Fibroblast of skin of left quadriceps (primary cell): ENCODE measurements around the gene SIK3.
"Not testable (repeated sequence)": the region's sequence is repeated elsewhere in the genome, so short reads cannot be mapped to it uniquely, and the experiment has no call there.

Experiments used
- DNase-seq, 2 experiments: peaks; one replicate each; pipeline ENCODE4 v3.0.0-alpha.2; 2013; ENCODE audit warnings: low read depth in 2 of 2

SIK3 gene

GRCh38 chr11:117076941-117077691 lies 21.1 kb downstream of the SIK3 start:
- no peak for DNase-seq

GRCh38 chr11:117075186-117075585 lies 23.0 kb downstream of the SIK3 start:
- DNase-seq: no peak

- DNase-seq: no peak
Observed at GRCh38 chr11:117074119-117074518, 24.1 kb downstream of the SIK3 start.

DNA sequence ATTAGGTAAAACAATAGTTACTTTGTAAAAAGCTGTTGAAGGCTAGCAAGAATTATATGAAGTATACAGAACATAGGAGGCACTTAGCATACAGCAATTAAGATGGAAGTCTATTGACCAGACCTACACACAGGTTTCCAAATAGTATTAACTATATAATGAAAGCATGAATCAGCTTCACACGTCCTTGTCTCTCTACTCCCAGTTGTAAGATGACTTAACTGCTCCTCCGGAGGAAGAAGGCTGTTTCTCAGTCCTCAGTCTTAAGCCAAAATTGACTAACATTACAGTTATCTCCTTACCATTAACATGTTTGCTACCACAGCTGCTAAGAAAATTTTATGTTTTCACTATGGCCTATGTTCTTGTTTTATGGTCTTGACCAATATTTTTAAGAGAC lies 24.7 kb downstream of the SIK3 start:
- DNase-seq: no peak

DNA sequence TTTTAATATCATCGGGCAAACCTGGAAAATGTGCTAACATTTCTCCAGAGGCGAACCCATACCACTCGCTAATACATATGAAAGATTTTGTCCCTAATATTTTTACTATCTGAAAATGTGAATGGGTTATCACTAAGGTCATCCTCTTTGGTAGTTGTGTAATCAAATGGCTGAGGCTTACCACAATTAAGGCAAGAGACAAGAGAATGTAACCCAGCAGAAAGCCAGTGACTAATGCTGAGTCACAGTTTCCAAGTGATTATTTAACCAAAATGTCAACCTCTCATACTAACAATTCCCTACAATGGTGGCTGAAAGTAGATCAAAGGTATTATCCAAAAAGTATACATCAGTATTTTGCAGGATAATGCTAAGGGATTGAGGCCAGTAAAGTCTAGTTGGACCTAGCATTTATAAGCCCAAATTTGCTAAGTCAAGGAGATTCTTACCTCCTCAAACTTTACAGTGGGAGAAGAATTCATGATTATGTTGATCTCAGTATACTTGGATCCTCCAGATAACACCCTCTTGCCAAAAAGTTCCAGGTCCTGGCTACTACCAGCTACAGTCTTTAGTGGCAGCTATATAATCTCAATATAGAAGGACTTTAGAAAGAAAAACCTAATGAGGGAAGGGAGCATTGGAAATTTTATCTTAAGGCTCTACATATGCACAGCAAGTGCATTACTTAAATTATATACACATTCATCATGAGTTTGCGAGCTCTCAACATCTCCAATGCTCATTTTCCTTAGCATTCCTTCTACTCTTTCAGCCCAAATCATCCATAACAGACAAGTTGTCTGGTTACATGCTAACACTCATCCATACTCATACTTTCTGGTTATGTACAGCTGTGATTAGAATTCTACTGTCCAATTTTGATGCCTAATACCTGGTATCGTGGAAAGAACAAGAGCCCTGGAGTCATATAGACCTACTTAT lies 25.4 kb downstream of the SIK3 start:
- DNase-seq: peak; percentile 83 to 85

- no peak for DNase-seq
Observed at GRCh38 chr11:117071344-117071787, 26.9 kb downstream of the SIK3 start.

- DNase-seq: no peak
Observed at GRCh38 chr11:117070016-117070415, 28.2 kb downstream of the SIK3 start.

GRCh38 chr11:117068303-117068860 lies 29.8 kb downstream of the SIK3 start:
- no peak for DNase-seq

DNA sequence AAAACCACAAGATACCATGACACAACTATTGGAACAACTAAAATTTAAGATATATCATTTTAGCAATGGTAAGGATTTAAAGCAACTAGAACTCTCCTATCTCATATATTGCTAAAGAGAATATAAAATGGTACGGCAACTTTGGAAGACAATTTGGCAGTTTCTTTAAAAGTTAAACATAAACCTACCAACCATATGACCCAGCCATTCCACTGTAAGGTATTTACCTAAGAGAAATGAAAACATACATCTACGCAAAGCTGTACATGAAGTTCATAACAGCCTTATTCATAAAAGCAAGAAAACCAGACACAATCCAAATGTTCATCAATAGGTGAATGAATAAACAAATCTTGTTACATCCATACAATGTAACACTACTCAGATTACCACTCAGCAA lies 31.3 kb downstream of the SIK3 start:
- no peak for DNase-seq

DNA sequence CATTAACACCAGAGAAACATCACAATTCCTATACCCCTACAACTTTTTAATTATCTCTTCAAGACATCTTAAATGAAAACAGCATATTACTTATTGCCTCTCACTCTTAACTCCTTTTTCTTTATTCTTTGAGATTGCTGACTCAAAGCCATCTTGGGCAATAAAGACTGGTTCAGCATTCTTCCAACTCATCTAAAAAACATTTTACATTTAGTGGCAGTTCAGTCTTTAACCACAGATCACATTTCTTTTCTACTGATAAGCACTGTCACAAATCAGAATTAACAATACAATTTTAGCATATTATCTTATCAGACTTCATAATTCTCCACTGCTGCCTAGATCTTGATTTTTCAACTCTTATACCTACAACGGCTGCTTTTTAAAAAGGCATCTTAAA lies 34.0 kb downstream of the SIK3 start:
- no peak for DNase-seq

DNA sequence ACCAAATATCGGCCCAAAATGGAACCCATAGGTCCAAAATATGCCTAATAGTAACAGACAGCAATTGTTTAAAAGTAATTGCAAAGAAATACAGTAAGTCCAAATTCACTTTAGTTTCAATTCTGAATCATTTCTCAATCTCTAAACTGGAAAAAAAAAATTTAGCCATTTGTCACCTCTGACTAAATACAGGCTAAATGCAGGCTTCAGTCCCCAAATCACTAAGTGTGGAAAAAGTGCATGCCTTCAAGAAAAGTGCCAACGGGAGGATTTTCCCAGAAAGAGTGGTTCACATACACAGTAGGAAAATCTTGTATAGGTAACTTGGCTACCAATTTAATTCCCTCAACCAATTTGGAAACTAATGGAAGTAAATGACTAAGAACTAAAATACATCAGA lies 35.7 kb downstream of the SIK3 start:
- DNase-seq: no peak

GRCh38 chr11:117061256-117061655 lies 37.0 kb downstream of the SIK3 start:
- no peak for DNase-seq

DNA sequence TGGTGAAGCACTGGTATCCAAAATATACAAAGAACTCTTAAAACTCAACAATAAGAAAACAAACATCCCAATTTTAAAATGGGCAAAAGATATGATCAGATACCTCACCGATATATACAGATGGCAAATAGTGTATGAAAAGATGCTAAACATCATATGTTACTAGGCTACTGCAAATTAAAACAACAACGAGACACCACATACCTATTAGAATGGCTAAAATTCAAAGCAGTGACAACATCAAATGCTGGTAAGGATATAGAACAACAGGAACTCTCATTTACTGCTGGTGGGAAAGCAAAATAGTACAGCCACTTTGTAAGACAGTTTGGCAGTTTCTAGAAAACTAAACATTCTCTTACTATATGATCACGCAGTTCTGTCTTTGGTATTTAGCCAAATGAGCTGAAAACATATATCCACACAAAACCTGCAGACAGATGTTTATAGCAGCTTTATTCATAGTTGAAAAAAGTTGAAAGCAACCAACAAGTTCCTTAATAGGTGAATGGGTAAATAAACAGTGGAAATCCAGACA lies 38.5 kb downstream of the SIK3 start:
- DNase-seq: no peak

DNA sequence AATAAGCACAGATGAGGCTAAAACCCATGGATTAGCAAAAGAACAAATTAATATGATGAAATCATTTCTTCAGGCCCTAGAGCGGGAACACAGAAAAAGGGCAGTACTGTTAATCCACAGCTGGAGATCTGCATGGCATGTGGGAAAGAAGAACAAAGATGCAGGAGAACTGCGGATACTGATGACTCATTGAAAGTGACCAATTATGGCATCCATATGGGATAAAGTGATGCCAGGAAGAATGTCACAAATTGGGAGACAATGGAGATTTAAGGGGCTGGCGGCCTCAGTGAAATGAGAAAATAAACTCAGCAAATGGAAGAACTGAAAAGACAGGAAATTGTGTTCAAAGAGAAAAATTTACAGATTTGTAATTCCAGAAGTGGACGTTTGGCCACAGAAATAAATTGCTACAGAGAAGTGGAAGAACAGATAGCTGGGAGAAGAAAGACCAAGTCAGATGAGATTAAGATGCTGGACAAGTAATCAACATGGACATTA lies 39.4 kb downstream of the SIK3 start:
- no peak for DNase-seq

DNA sequence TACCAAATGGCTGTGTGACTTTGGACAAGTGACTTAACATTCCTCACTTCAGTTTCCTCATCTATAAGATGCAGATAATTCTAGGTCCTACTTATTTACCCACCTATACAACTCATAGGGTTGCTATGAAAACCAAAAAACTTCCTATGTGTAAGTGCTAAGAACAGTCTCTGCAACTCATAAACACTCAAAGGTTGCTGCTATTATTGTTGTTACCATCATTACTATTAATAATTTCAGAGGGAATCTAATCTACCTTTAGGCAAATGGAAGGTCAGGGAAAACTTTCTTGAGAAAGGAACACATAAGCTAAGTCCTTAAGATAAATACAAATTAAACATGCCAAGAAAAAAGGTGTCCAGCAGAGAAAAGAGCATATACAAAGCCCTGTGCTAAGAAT lies 40.5 kb downstream of the SIK3 start:
- no peak for DNase-seq

GRCh38 chr11:117057317-117057716 lies 40.9 kb downstream of the SIK3 start:
- no peak for DNase-seq

DNA sequence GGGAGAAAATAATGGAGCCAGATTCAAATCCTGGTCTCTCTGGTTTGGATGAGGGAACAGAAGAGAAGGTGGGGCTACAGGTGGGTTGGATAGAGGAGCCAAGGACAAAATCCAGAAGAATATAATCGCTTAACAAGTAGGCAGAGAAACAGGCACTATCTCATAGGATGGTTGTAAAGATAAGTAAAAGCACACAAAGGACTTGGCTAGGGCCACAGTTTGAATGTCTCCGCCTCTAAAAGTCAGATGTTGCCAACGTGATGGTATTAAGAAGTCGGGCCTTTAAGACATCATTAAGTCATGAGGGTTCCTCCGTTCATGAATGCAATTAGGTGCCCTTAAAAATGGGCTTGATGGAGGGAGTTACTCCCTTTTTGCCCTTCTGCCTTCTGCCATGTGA lies 42.8 kb downstream of the SIK3 start:
- DNase-seq: no peak

GRCh38 chr11:117054382-117054781 lies 43.8 kb downstream of the SIK3 start:
- DNase-seq: no peak

GRCh38 chr11:117052196-117053149 lies 45.8 kb downstream of the SIK3 start:
- no peak for DNase-seq

DNA sequence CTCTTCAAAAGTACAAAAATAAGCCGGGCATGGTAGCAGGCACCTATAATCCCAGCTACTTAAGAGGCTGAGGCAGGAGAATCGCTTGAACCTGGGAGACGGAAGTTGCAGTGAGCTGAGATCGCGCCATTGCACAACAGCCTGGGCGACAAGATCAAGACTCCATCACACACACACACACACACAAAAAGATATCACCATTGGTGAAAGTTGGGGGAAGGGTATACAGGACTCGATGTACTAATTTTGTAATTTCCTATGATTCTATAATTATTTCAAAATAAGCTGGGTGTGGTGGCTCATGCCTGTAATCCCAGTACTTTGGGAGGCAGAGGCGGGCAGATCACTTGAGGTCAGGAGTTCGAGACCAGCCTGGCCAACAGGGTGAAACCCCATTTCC lies 48.1 kb downstream of the SIK3 start:
- not testable (repeated sequence) for DNase-seq

- DNase-seq: not testable (repeated sequence)
Observed at GRCh38 chr11:117046627-117047026, 51.6 kb downstream of the SIK3 start.
